H1 (cell line): ENCODE measurements around the gene GABRR1.

Experiments used
- EP300 ChIP-seq, 2 experiments: IDR thresholded peaks; 1 replicate in 1 of 2; 2 replicates in 1 of 2; pipeline ENCODE4 v1.6.1; 2011 to 2012; ENCODE audit warnings: low read depth in 2 of 2, low read length in 2 of 2, mild to moderate bottlenecking in 2 of 2, borderline replicate concordance in 1 of 2, inconsistent platforms in 1 of 2, moderate library complexity in 1 of 2
- GABPA ChIP-seq: IDR thresholded peaks from 2 replicates; pipeline ENCODE4 v1.6.1; 2011; ENCODE audit warnings: mild to moderate bottlenecking, low read length, moderate library complexity, borderline replicate concordance; ENCODE audit not compliant: insufficient read depth
- JUN ChIP-seq: IDR thresholded peaks from 2 replicates; pipeline ENCODE4 v1.6.1; 2011; ENCODE audit warnings: low read depth, mild to moderate bottlenecking, improper control_type of control experiment, low read length
- RFX5 ChIP-seq: IDR thresholded peaks from 2 replicates; pipeline ENCODE4 v1.6.1; 2011; ENCODE audit warnings: low read depth, low read length, improper control_type of control experiment, borderline replicate concordance
- SP1 ChIP-seq: IDR thresholded peaks from 2 replicates; pipeline ENCODE4 v1.6.1; 2011; ENCODE audit warnings: low read depth, low read length
- TEAD4 ChIP-seq: IDR thresholded peaks from 2 replicates; pipeline ENCODE4 v1.6.1; 2012; ENCODE audit warnings: low read depth, low read length, inconsistent platforms, mixed read lengths
- ZNF274 ChIP-seq: IDR thresholded peaks from 2 replicates; pipeline ENCODE4 v1.7.0; 2012; ENCODE audit warnings: low read length, borderline replicate concordance; ENCODE audit errors: extremely low read depth
- TF ChIP-seq, protein P1 (sequence below): IDR thresholded peaks from 2 replicates; pipeline ENCODE4 v1.6.1; 2012; ENCODE audit warnings: inconsistent platforms
- TF ChIP-seq, protein P2 (sequence below): IDR thresholded peaks from 2 replicates; pipeline ENCODE4 v1.6.1; 2012; ENCODE audit warnings: low read length, inconsistent platforms
- TF ChIP-seq, protein P3 (sequence below), 3 experiments: IDR thresholded peaks; 1 replicate in 2 of 3; 2 replicates in 1 of 3; pipeline versions ENCODE4 v1.5.1 to v1.6.1; 2011; ENCODE audit warnings: low read length in 3 of 3, mild to moderate bottlenecking in 3 of 3, inconsistent platforms in 2 of 3, low read depth in 1 of 3, moderate library complexity in 1 of 3; ENCODE audit not compliant: insufficient read depth in 1 of 3; ENCODE audit errors: control extremely low read depth in 1 of 3

DNA sequence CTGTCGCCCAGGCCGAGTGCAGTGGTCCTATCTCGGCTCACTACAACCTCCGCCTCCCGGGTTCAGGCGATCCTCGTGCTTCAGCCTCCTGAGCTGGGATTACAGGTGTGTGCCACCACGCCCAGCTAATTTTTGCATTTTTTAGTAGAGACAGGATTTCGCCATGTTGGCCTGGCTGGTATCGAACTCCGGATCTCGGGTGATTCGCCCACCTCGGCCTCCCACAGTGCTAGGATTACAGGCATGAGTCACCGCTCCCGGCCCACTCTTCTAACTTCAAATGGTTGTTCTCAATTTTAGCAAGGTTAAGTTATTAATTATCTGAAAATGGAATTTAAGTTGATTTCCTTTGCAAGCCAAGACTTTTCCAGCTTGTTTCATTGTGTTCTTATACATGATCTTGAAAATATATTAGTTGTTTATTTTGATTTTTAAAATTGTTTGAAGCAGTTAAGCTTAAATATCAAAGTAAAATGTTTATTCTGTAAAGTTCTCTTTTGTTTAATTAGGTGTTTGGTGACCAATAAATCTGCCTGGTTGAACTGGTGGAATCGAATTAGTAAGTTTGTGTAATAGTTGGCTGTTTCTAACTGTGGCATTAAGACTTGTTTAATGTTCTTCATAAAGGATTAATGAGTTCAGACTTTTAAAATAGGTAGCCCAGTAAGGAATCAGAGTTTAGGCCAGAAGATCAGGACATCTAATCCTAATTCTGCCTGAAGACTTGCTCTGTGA lies 69.0 kb downstream of the GABRR1 start:
- no peak for TF ChIP-seq EP300 (IDR thresholded peaks at IDR 0.05; ENCODE audit: borderline replicate concordance in 1 of 2, low read depth in 2 of 2, low read length in 2 of 2)
- TF ChIP-seq JUN, result no peak
- TF ChIP-seq TEAD4, result no peak
- TF ChIP-seq, protein P1, sequence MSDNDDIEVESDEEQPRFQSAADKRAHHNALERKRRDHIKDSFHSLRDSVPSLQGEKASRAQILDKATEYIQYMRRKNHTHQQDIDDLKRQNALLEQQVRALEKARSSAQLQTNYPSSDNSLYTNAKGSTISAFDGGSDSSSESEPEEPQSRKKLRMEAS, result no peak
- no peak for TF ChIP-seq ZNF274
- TF ChIP-seq SP1, result no peak
- TF ChIP-seq RFX5, result no peak
- TF ChIP-seq, protein P2, sequence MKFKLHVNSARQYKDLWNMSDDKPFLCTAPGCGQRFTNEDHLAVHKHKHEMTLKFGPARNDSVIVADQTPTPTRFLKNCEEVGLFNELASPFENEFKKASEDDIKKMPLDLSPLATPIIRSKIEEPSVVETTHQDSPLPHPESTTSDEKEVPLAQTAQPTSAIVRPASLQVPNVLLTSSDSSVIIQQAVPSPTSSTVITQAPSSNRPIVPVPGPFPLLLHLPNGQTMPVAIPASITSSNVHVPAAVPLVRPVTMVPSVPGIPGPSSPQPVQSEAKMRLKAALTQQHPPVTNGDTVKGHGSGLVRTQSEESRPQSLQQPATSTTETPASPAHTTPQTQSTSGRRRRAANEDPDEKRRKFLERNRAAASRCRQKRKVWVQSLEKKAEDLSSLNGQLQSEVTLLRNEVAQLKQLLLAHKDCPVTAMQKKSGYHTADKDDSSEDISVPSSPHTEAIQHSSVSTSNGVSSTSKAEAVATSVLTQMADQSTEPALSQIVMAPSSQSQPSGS, result no peak
- TF ChIP-seq GABPA, result no peak
- TF ChIP-seq, protein P3, sequence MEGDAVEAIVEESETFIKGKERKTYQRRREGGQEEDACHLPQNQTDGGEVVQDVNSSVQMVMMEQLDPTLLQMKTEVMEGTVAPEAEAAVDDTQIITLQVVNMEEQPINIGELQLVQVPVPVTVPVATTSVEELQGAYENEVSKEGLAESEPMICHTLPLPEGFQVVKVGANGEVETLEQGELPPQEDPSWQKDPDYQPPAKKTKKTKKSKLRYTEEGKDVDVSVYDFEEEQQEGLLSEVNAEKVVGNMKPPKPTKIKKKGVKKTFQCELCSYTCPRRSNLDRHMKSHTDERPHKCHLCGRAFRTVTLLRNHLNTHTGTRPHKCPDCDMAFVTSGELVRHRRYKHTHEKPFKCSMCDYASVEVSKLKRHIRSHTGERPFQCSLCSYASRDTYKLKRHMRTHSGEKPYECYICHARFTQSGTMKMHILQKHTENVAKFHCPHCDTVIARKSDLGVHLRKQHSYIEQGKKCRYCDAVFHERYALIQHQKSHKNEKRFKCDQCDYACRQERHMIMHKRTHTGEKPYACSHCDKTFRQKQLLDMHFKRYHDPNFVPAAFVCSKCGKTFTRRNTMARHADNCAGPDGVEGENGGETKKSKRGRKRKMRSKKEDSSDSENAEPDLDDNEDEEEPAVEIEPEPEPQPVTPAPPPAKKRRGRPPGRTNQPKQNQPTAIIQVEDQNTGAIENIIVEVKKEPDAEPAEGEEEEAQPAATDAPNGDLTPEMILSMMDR (IDR thresholded peaks at IDR 0.05; ENCODE audit: control extremely low read depth in 1 of 3, insufficient read depth in 1 of 3, low read depth in 1 of 3, low read length in 3 of 3), result no peak
